GM13976 (cell line): Measurements from ENCODE around the gene ARHGAP10.

Experiments
- DNase-seq: peaks from one replicate; pipeline ENCODE4 v3.0.0; 2012; ENCODE audit warnings: low spot score
- CTCF ChIP-seq: IDR thresholded peaks from 2 replicates; pipeline ENCODE4 v1.5.1; 2012; ENCODE audit warnings: borderline replicate concordance, mild to moderate bottlenecking; ENCODE audit not compliant: insufficient read depth; ENCODE audit errors: extremely low read depth, missing control alignments, control extremely low read depth
- in situ Hi-C: fragments of 300-500 bp; cut with MboI; formaldehyde crosslinking; loops from one replicate; pipeline ENCODE4 v1.12.0; 2022; ENCODE audit warnings: low sequenced_read_pairs, mixed read lengths, inconsistent platforms; ENCODE audit not compliant: unreplicated experiment

Gene ARHGAP10

DNA sequence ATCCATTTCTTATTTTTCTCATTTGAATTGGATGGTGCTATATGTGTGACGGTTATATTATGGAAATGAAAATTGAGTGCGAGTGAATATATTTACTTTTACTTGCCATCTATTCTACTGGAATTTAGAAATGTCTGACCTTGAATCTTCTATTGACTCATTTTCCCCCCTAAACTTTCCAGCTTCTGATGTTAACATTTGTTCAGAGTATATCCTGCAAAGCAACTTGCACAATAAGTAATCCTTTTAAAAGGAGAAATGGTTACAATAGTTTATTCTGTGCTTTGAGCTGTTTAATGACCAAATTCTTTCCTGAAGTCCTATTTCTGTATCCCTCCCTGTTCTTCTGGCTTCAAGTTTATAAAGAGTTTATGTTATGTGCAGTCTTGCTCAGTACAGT, 116.7 kb downstream of the ARHGAP10 start:
- in situ Hi-C loops: no loop called here
- no peak for DNase-seq
- no peak for TF ChIP-seq CTCF

DNA sequence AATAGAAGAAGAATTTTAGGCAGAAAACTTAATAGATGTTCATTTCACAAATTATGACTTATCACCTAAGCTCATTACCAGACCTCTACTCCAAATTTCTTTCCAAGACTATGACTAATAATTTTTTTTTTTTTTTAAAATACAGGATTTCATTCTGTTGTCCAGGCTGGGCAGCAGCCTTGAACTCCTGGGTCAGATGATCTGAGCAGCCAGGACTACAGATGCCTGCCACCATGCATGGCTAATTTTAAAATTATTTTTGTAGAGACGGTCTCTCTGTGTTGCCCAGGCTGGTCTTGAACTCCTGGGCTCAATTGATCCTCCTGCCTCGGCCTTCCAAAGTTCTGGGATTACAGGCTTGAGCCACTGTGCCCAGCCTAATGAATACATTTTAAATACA, 119.2 kb downstream of the ARHGAP10 start:
- in situ Hi-C loops: no loop called here
- TF ChIP-seq CTCF: no peak

GRCh38 chr4:147853706-147854105, 121.8 kb downstream of the ARHGAP10 start:
- in situ Hi-C loops: no loop called here
- no peak for DNase-seq
- TF ChIP-seq CTCF: no peak

More for the DNA sequence above, 119.2 kb downstream of the ARHGAP10 start:
- DNase-seq: no peak

GRCh38 chr4:147854154-147854553, 122.3 kb downstream of the ARHGAP10 start:
- in situ Hi-C loops: no loop called here
- no peak for DNase-seq

GRCh38 chr4:147855571-147856009, 123.7 kb downstream of the ARHGAP10 start:
- in situ Hi-C loops: no loop called here
- TF ChIP-seq CTCF: no peak
- no peak for DNase-seq

More at GRCh38 chr4:147854154-147854553, 122.3 kb downstream of the ARHGAP10 start:
- no peak for TF ChIP-seq CTCF

- no peak for DNase-seq
- in situ Hi-C loops: loop anchor here (10.0 kb wide), 3 partner anchors 146 to 346 kb away; no protein-coding TSS in a partner anchor
- no peak for TF ChIP-seq CTCF
Observed at GRCh38 chr4:147860960-147861359, 129.1 kb downstream of the ARHGAP10 start.
